Tibial artery (tissue), 4 donors: ENCODE data around the gene NAA10.

Source experiments
- DNase-seq, 2 donors: peaks; one replicate each; pipeline ENCODE4 v3.0.0-alpha.2; 2019
- H3K27ac ChIP-seq, 2 donors: fragments of 200-600 bp; sonication (generic) in 1 of 2; 1 replicate in 1 of 2; 2 replicates in 1 of 2; pipeline ENCODE4 v1.5.1; 2018 to 2019; ENCODE audit warnings: mild to moderate bottlenecking in 1 of 2
- H3K27me3 ChIP-seq, 2 donors: fragments of 200-600 bp; sonication (generic) in 1 of 2; one replicate each; pipeline versions ENCODE4 v1.5.1 to v1.6.0; 2016 to 2019
- H3K36me3 ChIP-seq, 3 donors: fragments of 200-600 bp; sonication (generic) in 2 of 3; one replicate each; pipeline ENCODE4 v1.5.1; 2016 to 2019; ENCODE audit warnings: mild to moderate bottlenecking in 2 of 3
- H3K4me1 ChIP-seq, 4 donors: fragments of 200-600 bp; sonication (generic) in 2 of 4; 1 replicate in 3 of 4; 2 replicates in 1 of 4; pipeline ENCODE4 v1.5.1; 2016 to 2019
- H3K4me3 ChIP-seq, 2 donors: fragments of 200-600 bp; sonication (generic) in 1 of 2; 1 replicate in 1 of 2; 2 replicates in 1 of 2; pipeline ENCODE4 v1.5.1; 2018 to 2019; ENCODE audit warnings: mild to moderate bottlenecking in 2 of 2
- H3K9me3 ChIP-seq, 3 donors: fragments of 200-600 bp; sonication (generic) in 1 of 3; one replicate each; pipeline ENCODE4 v1.5.1; 2016 to 2019
- intact Hi-C: fragments of 100-400 bp; cut with DNase I; formaldehyde crosslinking; loops from one replicate; pipeline ENCODE4 v1.15.0; 2023; ENCODE audit warnings: low total_unique reads
- TF ChIP-seq, protein P1 (sequence below), 2 experiments: fragments of 200-600 bp in 1 of 2; fragments of 450-650 bp in 1 of 2; IDR thresholded peaks; one replicate each; pipeline ENCODE4 v1.5.1; 2017 to 2019; ENCODE audit warnings: antibody characterized with exemption in 2 of 2, mild to moderate bottlenecking in 1 of 2, moderate library complexity in 1 of 2

NAA10 gene

DNA sequence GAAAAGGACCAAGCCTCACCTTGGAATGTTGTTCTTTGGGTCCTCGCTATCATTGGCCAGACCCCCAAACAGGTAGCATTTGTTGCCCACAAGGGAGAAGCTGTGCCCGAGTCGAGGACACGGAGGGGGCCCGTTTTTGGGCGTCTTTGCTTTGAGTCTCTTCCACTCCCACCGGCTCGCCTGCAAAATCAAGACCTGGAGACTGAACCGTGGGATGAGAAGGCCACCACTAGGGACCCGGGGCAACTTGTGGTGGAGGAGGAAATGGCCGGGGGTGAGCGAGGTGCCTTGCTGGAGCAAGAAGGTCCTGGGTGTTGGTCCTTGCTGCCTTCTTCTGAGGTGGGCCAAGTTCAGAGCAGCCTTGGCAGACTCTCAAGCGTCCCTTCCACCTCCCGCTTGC lies 29.3 kb upstream of the NAA10 start:
- Histone ChIP-seq H3K27me3 (no peaks in the 10 kb centered on the region), H3K9me3 (no peaks in the 10 kb centered on the region), H3K4me1 (peaks cover 0 to 38% (median 34%) of the 10 kb centered on the region in 4 donors), H3K27ac (no peak overlapping the region), H3K36me3 (peaks cover 18 to 52% (median 45%) of the 10 kb centered on the region in 3 donors), H3K4me3 (no peak overlapping the region)
- intact Hi-C loops = no loop called here
- TF ChIP-seq, protein P1, sequence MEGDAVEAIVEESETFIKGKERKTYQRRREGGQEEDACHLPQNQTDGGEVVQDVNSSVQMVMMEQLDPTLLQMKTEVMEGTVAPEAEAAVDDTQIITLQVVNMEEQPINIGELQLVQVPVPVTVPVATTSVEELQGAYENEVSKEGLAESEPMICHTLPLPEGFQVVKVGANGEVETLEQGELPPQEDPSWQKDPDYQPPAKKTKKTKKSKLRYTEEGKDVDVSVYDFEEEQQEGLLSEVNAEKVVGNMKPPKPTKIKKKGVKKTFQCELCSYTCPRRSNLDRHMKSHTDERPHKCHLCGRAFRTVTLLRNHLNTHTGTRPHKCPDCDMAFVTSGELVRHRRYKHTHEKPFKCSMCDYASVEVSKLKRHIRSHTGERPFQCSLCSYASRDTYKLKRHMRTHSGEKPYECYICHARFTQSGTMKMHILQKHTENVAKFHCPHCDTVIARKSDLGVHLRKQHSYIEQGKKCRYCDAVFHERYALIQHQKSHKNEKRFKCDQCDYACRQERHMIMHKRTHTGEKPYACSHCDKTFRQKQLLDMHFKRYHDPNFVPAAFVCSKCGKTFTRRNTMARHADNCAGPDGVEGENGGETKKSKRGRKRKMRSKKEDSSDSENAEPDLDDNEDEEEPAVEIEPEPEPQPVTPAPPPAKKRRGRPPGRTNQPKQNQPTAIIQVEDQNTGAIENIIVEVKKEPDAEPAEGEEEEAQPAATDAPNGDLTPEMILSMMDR (IDR thresholded peaks at IDR 0.05) = no peak
- DNase-seq = no peak

DNA sequence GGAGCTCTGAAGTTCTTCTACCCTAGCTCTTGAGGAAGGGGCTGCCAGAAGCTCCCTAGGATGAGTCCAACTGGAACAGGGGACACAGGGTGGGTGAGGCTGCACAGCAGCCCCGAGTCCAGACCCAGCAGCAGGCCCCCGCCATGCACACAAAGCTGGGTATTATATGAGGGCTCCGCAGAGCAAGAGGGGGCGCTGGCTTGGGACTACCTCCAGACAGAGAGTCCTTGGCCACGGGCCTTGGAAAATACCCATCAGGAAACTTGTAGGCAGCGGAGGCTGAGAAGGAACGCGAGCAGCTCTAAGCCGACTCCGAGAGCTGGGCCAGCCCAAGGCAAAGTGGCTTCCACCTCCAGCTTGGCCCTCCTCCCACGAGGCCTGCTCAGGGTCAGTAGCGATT lies 28.7 kb upstream of the NAA10 start:
- H3K36me3 ChIP-seq = peaks cover 18 to 58% (median 51%) of the 10 kb centered on the region in 3 donors
- intact Hi-C loops = no loop called here

DNA sequence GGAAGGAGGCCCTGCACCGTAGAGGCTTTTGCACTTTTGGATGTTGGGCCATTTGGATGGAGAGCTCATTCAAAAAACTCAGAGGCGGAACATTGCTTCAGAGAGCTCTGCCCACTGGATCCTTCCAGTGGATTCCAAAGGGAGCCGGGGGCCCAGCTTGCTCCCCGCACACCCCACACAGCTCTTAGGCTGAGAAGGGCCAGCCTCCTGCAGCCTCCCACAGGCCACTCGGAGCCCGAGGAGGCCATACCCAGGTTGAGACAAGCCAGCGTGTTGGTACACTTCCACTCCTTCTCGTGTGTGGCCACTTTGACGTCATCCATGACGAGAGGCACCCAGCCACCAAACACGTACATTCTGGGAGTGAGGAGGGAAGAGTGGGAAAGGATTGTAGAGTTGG lies 26.5 kb upstream of the NAA10 start:
- DNase-seq = no peak
- Histone ChIP-seq H3K4me1 (peaks cover 0 to 10% (median 8%) of the 10 kb centered on the region in 4 donors), H3K4me3 (no peak overlapping the region), H3K27ac (no peak overlapping the region), H3K9me3 (no peaks in the 10 kb centered on the region), H3K27me3 (no peaks in the 10 kb centered on the region), H3K36me3 (peaks cover 18 to 81% (median 73%) of the 10 kb centered on the region in 3 donors)
- TF ChIP-seq, protein P1 (IDR thresholded peaks at IDR 0.05) = no peak
- intact Hi-C loops = no loop called here

More for the DNA sequence above, 28.7 kb upstream of the NAA10 start:
- DNase-seq = no peak
- TF ChIP-seq, protein P1 (IDR thresholded peaks at IDR 0.05) = no peak
- Histone ChIP-seq H3K4me3 (no peak overlapping the region), H3K27me3 (no peaks in the 10 kb centered on the region), H3K9me3 (no peaks in the 10 kb centered on the region), H3K27ac (no peak overlapping the region), H3K4me1 (peaks cover 0 to 32% (median 30%) of the 10 kb centered on the region in 4 donors)

DNA sequence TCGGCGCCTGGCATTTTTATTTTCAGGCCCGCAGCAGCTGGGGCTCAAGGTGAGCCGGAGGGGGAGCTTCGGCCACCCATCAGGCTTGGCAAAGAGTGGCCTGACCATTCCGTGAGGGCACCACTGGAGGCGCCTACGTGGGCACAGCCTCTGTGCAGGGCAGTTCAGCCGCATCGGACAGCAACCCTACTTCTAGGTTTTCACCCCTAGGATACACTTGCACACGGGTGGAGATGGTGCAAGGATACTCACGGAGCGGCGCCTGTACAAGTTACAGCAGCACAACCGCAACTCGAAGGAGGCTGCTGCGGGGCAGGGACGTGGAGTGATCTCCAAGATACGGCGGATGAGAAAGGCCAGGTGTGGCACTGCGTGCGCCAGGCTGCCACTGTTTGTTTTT lies 25.9 kb upstream of the NAA10 start:
- TF ChIP-seq, protein P1 (IDR thresholded peaks at IDR 0.05) = no peak
- peaks cover 0 to 4% (median 3%) of the 10 kb centered on the region in 4 donors for H3K4me1 ChIP-seq
- DNase-seq = no peak
- peaks cover 18 to 86% (median 79%) of the 10 kb centered on the region in 3 donors for H3K36me3 ChIP-seq
- H3K9me3 ChIP-seq = no peaks in the 10 kb centered on the region
- H3K27me3 ChIP-seq = no peaks in the 10 kb centered on the region
- no peak overlapping the region for H3K27ac ChIP-seq
- no peak overlapping the region for H3K4me3 ChIP-seq
- intact Hi-C loops = no loop called here

DNA sequence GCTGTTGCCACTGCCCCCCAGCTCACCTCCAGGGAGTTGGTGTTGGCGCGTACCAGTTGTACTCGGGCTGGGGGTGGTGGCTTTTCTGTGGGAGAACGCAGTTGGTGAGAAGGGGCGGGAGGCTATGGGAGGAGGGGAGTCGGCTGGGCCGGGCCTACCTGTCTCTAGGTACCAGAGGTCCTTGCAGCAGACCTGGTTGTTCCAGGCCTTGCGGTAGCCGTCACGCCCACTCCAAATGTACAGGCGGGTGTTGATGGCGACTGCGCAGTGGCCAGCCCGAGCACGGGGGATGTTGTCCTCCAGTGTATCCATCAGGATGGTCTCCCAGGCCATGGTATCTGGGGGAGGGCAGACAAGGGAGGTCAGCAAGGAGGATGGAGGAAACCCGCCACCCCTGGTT lies 25.2 kb upstream of the NAA10 start:
- Histone ChIP-seq H3K4me1 (no peaks in the 10 kb centered on the region), H3K9me3 (no peaks in the 10 kb centered on the region), H3K27ac (no peak overlapping the region), H3K4me3 (no peak overlapping the region), H3K36me3 (peaks cover 18 to 93% (median 84%) of the 10 kb centered on the region in 3 donors), H3K27me3 (no peaks in the 10 kb centered on the region)
- TF ChIP-seq, protein P1 (IDR thresholded peaks at IDR 0.05) = no peak
- intact Hi-C loops = no loop called here
- no peak for DNase-seq

DNA sequence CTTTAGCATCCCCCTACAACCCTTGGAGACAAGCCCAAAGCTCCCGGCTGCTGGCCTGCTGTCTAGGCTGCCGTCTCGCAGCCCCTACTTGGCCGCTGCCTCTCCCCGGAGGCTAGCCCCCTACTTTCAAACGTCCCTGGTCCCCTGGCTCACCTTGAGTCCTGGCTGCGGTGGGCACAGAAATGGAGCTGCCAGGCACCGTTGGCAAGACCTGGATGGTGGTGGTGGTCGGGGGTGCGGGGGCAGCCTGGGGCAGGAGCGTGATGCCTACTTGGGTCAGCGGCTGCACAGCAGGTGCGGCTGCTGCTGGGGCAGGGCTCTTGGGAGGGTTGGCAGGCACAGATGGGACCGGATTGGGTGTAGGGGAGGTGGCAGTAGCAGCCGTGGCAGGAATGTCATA lies 24.8 kb upstream of the NAA10 start:
- Histone ChIP-seq H3K27ac (no peak overlapping the region), H3K4me1 (no peaks in the 10 kb centered on the region), H3K36me3 (peaks cover 18 to 97% (median 88%) of the 10 kb centered on the region in 3 donors), H3K9me3 (no peaks in the 10 kb centered on the region), H3K27me3 (no peaks in the 10 kb centered on the region), H3K4me3 (no peak overlapping the region)
- DNase-seq = no peak
- TF ChIP-seq, protein P1 (IDR thresholded peaks at IDR 0.05) = no peak
- intact Hi-C loops = loop anchor here (10.0 kb wide), 1 partner anchor 1005 kb away; no protein-coding TSS in a partner anchor
